HG02970 (cell line): ENCODE data around the gene DLX6.

Experiments
- ATAC-seq: cut with Tn5 transposase; IDR thresholded peaks from one replicate; pipeline ENCODE4 v1.9.1; 2021; ENCODE audit warnings: mild to moderate bottlenecking, moderate library complexity, moderate number of reproducible peaks; ENCODE audit not compliant: unreplicated experiment, low FRiP score

Gene DLX6

GRCh38 chr7:97009753-97010732, 4.7 kb downstream of the DLX6 start:
- ATAC-seq = no peak

DNA sequence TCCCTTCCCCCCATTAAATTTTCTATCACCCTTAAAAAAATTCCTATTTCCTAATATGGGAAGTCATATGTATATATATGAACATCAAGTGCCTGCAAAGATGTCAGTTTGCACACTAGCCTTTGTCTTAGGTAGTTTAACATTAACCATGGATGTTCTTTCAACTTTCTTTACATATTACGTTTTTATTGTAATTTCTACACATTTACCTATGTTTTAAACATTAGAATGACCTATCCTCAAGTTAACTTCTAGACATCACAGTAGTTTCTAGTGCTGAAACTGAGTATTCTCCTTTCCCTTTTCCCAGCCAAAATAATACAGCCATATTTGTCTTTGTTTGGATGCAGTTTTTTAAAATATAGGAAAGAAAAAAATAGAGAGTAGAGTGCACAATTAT, 5.8 kb downstream of the DLX6 start:
- no peak for ATAC-seq

GRCh38 chr7:97011536-97012364, 6.4 kb downstream of the DLX6 start:
- ATAC-seq = no peak

GRCh38 chr7:97012365-97013133, 7.2 kb downstream of the DLX6 start:
- no peak for ATAC-seq

DNA sequence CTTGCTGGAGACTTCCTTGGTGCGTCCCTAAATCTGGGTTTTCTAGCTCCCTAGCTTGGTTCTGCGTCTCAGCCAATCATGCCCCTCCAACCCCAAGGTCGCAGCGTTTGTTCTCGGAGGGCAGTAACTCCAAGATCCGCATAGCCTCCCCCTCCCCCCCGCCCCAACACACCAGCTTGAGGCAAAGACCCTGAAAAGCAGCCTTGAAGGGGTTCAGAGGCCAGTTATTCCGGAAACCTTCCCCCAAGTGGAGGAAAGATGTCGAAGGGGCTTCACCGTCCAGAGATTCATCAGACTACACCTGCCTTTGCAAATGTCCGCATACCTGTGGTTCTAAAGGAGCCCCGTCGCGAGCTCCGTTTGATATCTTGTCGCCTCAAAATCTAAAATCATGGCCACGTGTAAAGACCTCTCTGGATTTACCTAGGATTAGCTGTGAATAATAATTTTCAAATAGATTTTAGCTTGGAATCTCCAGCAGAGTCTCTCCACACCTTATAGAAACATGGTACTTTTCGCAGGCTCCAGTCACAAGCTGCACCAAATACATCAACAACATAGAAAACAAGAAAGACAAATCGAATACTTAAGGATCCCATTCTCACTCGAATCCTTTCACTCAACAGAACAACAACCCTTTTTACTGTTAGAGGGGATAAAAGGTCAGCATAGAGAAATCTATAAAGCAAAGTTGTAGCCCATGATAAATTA, 7.9 kb downstream of the DLX6 start:
- ATAC-seq = no peak

GRCh38 chr7:97013845-97014134, 8.4 kb downstream of the DLX6 start:
- no peak for ATAC-seq

DNA sequence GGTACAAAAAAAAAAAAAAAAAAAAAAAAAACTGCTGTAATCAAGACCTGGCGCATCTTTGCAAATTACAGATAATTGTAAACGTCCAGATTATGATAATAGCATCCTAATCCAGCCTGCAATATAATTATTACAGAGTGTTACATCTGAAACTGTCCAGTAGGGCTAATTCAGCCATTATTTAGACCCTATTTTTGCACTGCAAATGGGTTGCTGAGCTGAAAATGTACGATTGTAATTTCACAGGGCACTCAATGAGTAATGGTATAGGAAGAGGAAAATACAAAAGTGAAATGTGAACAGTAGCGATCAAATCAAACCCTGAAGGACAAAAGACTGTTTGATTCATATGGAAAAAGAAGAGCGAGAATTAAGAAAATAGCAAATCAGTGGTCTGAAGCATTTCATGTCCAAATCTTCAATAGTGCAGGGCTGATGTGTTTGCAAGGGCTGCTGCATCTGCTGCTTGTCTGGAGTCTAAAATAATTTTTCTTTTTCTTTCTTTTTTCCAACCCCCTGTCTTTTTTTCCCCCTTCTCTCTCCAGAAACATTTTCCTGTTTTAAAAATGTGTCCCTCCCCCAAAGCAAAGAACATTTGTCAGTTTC, 8.9 kb downstream of the DLX6 start:
- ATAC-seq = no peak

DNA sequence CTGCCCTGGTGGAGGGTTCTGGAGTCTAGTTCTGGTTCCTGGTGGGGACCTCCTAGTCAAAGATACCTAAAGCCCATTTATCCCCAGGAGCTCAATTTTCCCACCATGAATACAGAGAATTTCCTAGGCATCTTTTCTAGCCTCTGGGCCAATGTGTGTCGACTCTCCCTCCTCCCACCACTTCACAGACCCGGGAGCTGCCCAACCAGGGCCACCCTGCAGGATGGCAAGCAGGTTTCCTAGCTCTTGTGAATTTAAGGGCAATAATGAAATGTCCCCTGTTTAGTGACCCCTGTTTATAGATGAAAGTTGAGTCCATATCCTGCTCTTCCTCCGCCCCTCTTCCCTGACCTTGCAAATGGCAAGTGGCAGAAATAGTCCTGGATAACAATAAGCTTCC, 9.9 kb downstream of the DLX6 start:
- ATAC-seq = no peak

DNA sequence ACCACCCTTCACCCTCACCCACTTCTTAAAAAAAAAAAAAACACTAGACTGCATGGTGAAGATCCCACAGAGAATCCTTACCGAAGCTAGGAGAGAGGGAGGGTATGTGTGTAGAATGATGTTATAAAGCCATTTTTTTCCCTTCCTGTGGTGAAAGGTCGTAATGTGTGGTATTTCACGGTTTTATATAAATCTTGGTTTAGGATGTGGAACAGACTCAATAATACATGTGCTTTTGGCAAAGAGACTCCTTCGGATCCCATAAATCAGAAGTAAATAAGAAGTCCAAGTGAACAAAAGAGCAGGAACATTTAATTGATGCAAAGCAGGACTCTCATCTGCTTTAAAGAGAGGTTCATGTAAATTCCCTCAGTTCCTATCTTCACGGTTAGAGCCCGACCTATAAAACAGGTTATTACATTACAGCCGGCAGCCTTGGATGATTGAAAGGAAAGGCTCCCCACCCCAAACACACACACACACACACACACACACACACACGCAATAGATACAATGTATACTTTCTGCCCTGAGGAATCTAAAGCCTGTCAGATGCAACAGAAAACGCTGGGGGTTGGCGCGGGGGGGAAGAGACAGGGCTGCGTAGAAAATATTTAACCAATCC, 10.5 kb downstream of the DLX6 start:
- no peak for ATAC-seq

GRCh38 chr7:97016381-97017191, 11.2 kb downstream of the DLX6 start:
- no peak for ATAC-seq

GRCh38 chr7:97017192-97018125, 12.1 kb downstream of the DLX6 start:
- ATAC-seq = no peak

- no peak for ATAC-seq
Observed at GRCh38 chr7:97018126-97018601, 12.8 kb downstream of the DLX6 start.

- ATAC-seq = no peak
Observed at GRCh38 chr7:97018791-97019531, 13.6 kb downstream of the DLX6 start.

DNA sequence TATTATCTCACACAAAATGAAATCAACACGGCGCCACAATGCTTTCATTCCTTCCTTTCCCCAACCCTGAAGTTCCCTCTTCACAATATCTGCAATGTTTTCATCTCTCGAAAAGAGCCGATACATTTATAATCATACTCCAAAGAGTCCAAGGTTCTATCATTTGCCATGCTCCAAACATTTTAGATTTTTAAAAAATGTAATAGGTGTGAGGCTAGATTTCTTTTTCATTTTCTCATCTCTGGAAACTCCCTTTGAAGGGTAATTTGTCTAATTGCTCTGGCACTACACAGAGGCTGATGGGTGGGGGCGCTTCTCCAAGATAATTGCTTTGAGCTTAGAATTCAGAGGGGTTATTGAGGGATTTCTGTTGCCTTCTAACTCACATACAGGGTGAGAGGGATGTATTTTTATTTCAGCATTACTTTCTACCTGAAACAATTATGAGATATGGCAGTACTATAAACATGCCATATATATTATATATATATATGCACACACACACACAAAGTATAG, 14.4 kb downstream of the DLX6 start:
- ATAC-seq = no peak

DNA sequence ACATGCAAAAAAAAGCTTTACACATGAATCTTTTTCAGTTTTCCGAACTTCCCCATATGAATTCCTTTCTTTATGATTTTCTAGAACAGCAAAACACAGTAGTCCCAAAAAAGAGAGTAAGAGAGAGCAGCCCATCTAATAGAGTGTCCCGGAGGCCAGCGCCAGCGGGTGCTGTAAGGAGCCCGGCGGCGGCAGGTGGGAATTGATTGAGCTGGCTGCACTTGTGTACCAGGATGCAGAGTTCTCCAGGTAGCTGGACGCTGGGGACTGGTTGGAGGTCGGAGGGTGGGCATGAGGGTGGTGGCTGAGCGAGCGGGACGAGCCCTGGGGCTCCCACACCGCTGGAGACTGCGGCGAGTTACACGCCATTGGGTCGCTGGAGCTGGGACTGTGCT, 15.2 kb downstream of the DLX6 start:
- no peak for ATAC-seq

DNA sequence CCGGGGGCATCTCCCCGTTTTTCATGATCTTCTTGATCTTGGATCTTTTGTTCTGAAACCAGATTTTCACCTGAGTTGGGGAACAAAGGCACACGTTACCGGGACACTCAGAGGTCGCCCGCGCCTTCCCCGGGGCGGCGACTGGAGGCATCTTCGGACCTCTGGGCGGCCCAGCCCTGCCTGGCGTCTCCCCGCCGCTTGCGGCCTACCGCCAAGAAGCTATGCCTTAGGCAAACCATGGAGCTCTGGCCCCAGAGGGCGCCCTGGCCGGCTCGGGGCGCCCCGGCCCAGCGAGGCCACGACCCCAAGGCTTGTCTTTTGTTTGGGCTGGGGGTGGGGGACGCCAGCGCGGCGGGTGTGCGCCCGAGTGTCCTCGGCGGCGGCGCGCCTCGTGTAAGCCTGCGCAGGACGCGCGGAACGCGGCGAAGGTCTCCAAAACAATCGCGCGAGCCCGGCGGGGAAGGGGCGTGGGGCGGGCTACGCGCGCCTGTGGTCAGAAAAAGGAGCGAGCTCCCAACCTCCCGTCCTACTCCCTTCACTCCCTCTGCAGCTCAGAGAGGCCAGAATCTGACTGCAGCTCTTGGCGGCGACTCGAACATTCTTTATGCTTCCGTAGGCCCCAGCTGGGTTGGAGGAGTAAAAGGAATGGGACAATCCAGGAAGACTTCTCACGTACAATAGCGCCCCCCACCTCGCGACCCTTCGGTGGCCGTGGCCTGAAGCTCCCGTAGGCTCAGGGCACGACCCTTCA, 15.8 kb downstream of the DLX6 start:
- no peak for ATAC-seq
